ENCODE measurements around the gene JOSD1.

DNA sequence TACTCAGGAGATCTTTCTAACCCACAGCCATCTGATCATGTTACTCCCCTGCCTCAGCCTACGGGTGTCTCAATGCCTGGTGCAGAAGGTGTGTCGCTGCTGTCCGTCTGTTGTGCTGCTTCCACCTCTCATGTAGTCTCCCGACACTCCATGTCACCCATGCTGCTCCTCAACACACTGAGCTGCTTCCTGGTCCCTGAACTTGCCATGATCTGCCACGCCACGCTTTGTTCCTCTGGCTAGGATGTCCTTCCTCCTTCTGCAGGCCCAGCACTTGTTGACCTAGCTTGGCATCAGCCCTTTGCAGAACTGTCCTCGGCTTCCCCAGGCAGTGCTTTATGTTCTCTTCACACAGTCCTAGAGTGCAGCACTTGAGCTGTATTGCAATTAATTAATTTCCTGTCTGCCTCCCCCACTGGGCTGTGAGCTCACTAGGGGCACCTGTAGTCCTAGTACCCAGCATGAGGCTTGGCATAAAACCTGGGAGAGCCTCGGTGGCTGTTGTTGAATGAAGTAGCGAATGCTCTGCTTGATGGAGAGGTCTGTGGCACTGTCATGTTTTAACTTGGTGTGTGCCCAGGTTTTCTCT is 14.5 kb upstream of the JOSD1 start:
- TF ChIP-seq EZH2phosphoT487 (IDR thresholded peaks at IDR 0.05; ENCODE audit: insufficient read depth, low read depth) (no peak), EZH2 (IDR thresholded peaks at IDR 0.05; ENCODE audit: insufficient read depth, poor library complexity, severe bottlenecking) (no peak)
